GM23248 (cell line): ENCODE measurements around the gene POFUT2.

Experiments
- EZH2 ChIP-seq: fragments of 200-600 bp; sonication (generic); IDR thresholded peaks from 2 replicates; pipeline ENCODE4 v1.6.1; 2018; ENCODE audit warnings: antibody characterized with exemption, mild to moderate bottlenecking; ENCODE audit not compliant: insufficient read depth, poor library complexity, severe bottlenecking
- EZH2phosphoT487 ChIP-seq: fragments of 200-600 bp; sonication (generic); IDR thresholded peaks from 2 replicates; pipeline ENCODE4 v1.6.1; 2018; ENCODE audit warnings: antibody characterized with exemption, moderate library complexity, mild to moderate bottlenecking, low read depth; ENCODE audit not compliant: insufficient read depth

GRCh38 chr21:45253633-45254459 is 33.8 kb downstream of the POFUT2 start:
- TF ChIP-seq EZH2phosphoT487: no peak
- no peak for TF ChIP-seq EZH2
